SK-N-SH (cell line): ENCODE measurements around the gene HID1. TPM values are rescaled to one million over a fixed set of nuclear protein-coding genes. Genes with fewer than 3 reads are reported as not detected.

Experiments
- CTCF ChIA-PET: fragments of 300-600, 350-600 bp; formaldehyde crosslinking; extraction: SDS; loops from one replicate; lab custom pipeline; 2021; lab: Yijun Ruan, JAX
- POLR2A ChIA-PET: fragments of 350-600 bp; sonication (Branson Sonifier 250); formaldehyde crosslinking; extraction: SDS; loops from one replicate; lab custom pipeline; 2020; ENCODE audit warnings: antibody characterized with exemption, inconsistent platforms; lab: Yijun Ruan, JAX
- DNase-seq: peaks from one replicate; pipeline ENCODE4 v3.0.0; 2012
- H2AFZ ChIP-seq: fragments of 200-600 bp; sonication (generic); 2 replicates; pipeline ENCODE4 v1.8.1; 2016; ENCODE audit warnings: antibody characterized with exemption, mild to moderate bottlenecking, low read depth
- H3F3A ChIP-seq: fragments of 200-600 bp; sonication (generic); replicated peaks from 2 replicates; pipeline ENCODE3; 2016; ENCODE audit warnings: antibody characterized with exemption, mild to moderate bottlenecking; ENCODE audit not compliant: insufficient read depth
- H3K27ac ChIP-seq, 2 experiments: fragments of 200-500 bp in 1 of 2; fragments of 200-600 bp in 1 of 2; sonication (Bioruptor generic) in 1 of 2; sonication (generic), shearing (Covaris generic) in 1 of 2; 2 replicates each; pipeline versions ENCODE4 v1.5.1 to v1.6.1; 2014 to 2016; ENCODE audit warnings: low read depth in 2 of 2, inconsistent platforms in 1 of 2, low read length in 1 of 2, mild to moderate bottlenecking in 1 of 2, mixed read lengths in 1 of 2
- H3K27me3 ChIP-seq: fragments of 200-600 bp; sonication (generic), shearing (Covaris generic); 2 replicates; pipeline ENCODE4 v1.6.1; 2016; ENCODE audit warnings: mixed run types; ENCODE audit not compliant: insufficient read depth
- H3K36me3 ChIP-seq, 2 experiments: fragments of 200-500 bp in 1 of 2; fragments of 200-600 bp in 1 of 2; sonication (Bioruptor generic) in 1 of 2; sonication (generic) in 1 of 2; replicated peaks in 1 of 2; 2 replicates each; pipeline versions ENCODE3 to v1.5.1; 2014 to 2016; ENCODE audit warnings: low read length in 1 of 2, mild to moderate bottlenecking in 1 of 2; ENCODE audit not compliant: insufficient read depth in 2 of 2, control insufficient read depth in 1 of 2
- H3K4me1 ChIP-seq, 2 experiments: fragments of 200-500 bp in 1 of 2; fragments of 200-600 bp in 1 of 2; sonication (Bioruptor generic) in 1 of 2; sonication (generic), shearing (Covaris generic) in 1 of 2; 2 replicates each; pipeline versions ENCODE4 v1.5.1 to v1.6.1; 2014 to 2016; ENCODE audit warnings: low read depth in 1 of 2, low read length in 1 of 2, mixed run types in 1 of 2; ENCODE audit not compliant: insufficient read depth in 2 of 2, control insufficient read depth in 1 of 2
- H3K4me2 ChIP-seq: fragments of 200-600 bp; sonication (generic), shearing (Covaris generic); 2 replicates; pipeline ENCODE4 v1.6.1; 2017; ENCODE audit warnings: mixed run types
- H3K4me3 ChIP-seq, 2 experiments: fragments of 200-500 bp in 1 of 2; fragments of 200-600 bp in 1 of 2; sonication (Bioruptor generic) in 1 of 2; sonication (generic), shearing (Covaris generic) in 1 of 2; 2 replicates each; pipeline versions ENCODE4 v1.5.1 to v1.8.1; 2014 to 2016; ENCODE audit warnings: low read depth in 2 of 2, inconsistent platforms in 1 of 2, low read length in 1 of 2, mild to moderate bottlenecking in 1 of 2, mixed read lengths in 1 of 2, moderate library complexity in 1 of 2
- H3K79me2 ChIP-seq: fragments of 200-600 bp; sonication (generic); 2 replicates; pipeline ENCODE4 v1.8.1; 2017; ENCODE audit warnings: mild to moderate bottlenecking; ENCODE audit not compliant: insufficient read depth
- H3K9ac ChIP-seq: fragments of 200-600 bp; sonication (generic); 2 replicates; pipeline ENCODE4 v1.6.1; 2017; ENCODE audit warnings: mixed run types
- H3K9me2 ChIP-seq: fragments of 200-600 bp; sonication (generic); 2 replicates; pipeline ENCODE4 v1.6.1; 2017; ENCODE audit warnings: mixed run types
- H3K9me3 ChIP-seq: fragments of 200-600 bp; sonication (generic); 2 replicates; pipeline ENCODE4 v1.6.1; 2017; ENCODE audit warnings: mixed run types, mild to moderate bottlenecking, moderate library complexity
- H4K20me1 ChIP-seq: fragments of 200-600 bp; sonication (generic); 2 replicates; pipeline ENCODE4 v1.6.1; 2017; ENCODE audit warnings: mild to moderate bottlenecking, mixed run types; ENCODE audit not compliant: insufficient read depth
- FOSL2 ChIP-seq: IDR thresholded peaks from 2 replicates; pipeline ENCODE4 v1.4.0; 2012; ENCODE audit warnings: low read depth, mild to moderate bottlenecking, moderate library complexity, borderline replicate concordance
- REST ChIP-seq: IDR thresholded peaks from 2 replicates; pipeline ENCODE4 v1.6.1; 2012; ENCODE audit warnings: mild to moderate bottlenecking, low read depth, low read length, moderate library complexity
- ZBTB33 ChIP-seq: IDR thresholded peaks from 2 replicates; pipeline ENCODE4 v1.4.0; 2012; ENCODE audit warnings: low read depth, borderline replicate concordance
- WGBS: methylation state at CpG from one replicate; pipeline ENCODE4 v1.1.6; 2017; ENCODE audit warnings: low lambda C conversion rate; 5-methylcytosine and 5-hydroxymethylcytosine counted together
- polyA plus RNA-seq, 3 experiments: library from polyadenylated mRNA; depleted of rRNA; stranded (reverse); fragments of >200 nt; gene quantifications; 2 replicates each; pipeline ENCODE4 v1.2.3, GENCODE V29; 2012

HID1 gene
- polyA plus RNA-seq, 1 of the 3 experiments (the other 2 are of a cell fraction), result 2.5 TPM

GRCh38 chr17:74937064-74938051 is 35.2 kb downstream of the HID1 start:
- ChIA-PET CTCF (interaction anchor here (0.6 to 8.3 kb wide), 4 partner anchors 13 to 234 kb away, joined by 3 to 77 read pairs (median 29); partner anchors contain the start of genes OTOP2 and USH1G), POLR2A (interaction anchor here (0.8 kb wide), 1 partner anchor 74 kb away, joined by 3 read pairs; no protein-coding TSS in a partner anchor)
- no peaks in the 10 kb centered on the region; a peak in 1 of 4 replicates for H3K4me1 ChIP-seq

More at GRCh38 chr17:74937064-74938051, 35.2 kb downstream of the HID1 start:
- whole genome bisulfite sequencing, result 23% methylated on average over 11 of the region's 11 CpGs
- Histone ChIP-seq H3K27ac (no peak overlapping the region), H3K9me2 (no peaks in the 10 kb centered on the region), H3F3A (no peaks in the 10 kb centered on the region), H3K9me3 (no peaks in the 10 kb centered on the region), H3K27me3 (peaks cover 89% of the 10 kb centered on the region), H3K9ac (no peak overlapping the region), H3K79me2 (no peaks in the 10 kb centered on the region), H3K4me3 (no peak overlapping the region), H3K36me3 (no peaks in the 10 kb centered on the region), H2AFZ (no peak overlapping the region), H3K4me2 (no peak overlapping the region), H4K20me1 (no peaks in the 10 kb centered on the region)
- DNase-seq, result no peak
- TF ChIP-seq REST (peak; percentile 94), FOSL2 (no peak), ZBTB33 (no peak)
